ENCODE results near the gene SPRY4. TPM values are rescaled to one million over a fixed set of nuclear protein-coding genes. Genes with fewer than 3 reads are reported as not detected.

The SPRY4 gene
- total RNA-seq, 1 experiment from 2014 or later = 35.5 TPM

GRCh38 chr5:142314606-142315005 lies 10.2 kb downstream of the SPRY4 start:
- ChIA-PET POLR2A (ENCODE audit: low non-redundant PET) (no interaction called here), CTCF (no interaction called here)
- Histone ChIP-seq H3K27me3 (replicated peaks; ENCODE audit: insufficient read depth, low read depth, low read length, poor library complexity) (no peaks in the 10 kb centered on the region), H3K27ac (ENCODE audit: low read depth, low read length, poor library complexity, severe bottlenecking) (no peak overlapping the region), H3K9me3 (ENCODE audit: low read depth, low read length, poor library complexity, severe bottlenecking) (no peaks in the 10 kb centered on the region), H3K4me1 (ENCODE audit: insufficient read depth, low read length, poor library complexity, severe bottlenecking) (peaks cover 64% of the 10 kb centered on the region), H3K4me3 (ENCODE audit: low read depth, low read length, poor library complexity, severe bottlenecking) (no peak overlapping the region), H3K36me3 (ENCODE audit: insufficient read depth, low read length, poor library complexity, severe bottlenecking) (peaks cover 47% of the 10 kb centered on the region)
- no TSS peak for BruUV-seq (replicated peaks)
- intact Hi-C loops (cut with micrococcal nuclease; ENCODE audit: unreplicated experiment) = loop anchor here (5.0 kb wide), 1 partner anchor 383 kb away; no protein-coding TSS in a partner anchor
- TF ChIP-seq CTCF (conservative IDR thresholded peaks at IDR 0.05; ENCODE audit: low read depth, low read length) = no peak
- no peak for TF ChIP-seq EZH2 (IDR thresholded peaks at IDR 0.05; ENCODE audit: borderline replicate concordance, low read depth, low read length, poor library complexity, severe bottlenecking)
- DNase-seq (ENCODE audit: low spot score) = no peak

- intact Hi-C loops (cut with micrococcal nuclease; ENCODE audit: unreplicated experiment) = no loop called here
- H3K4me1 ChIP-seq (ENCODE audit: insufficient read depth, low read length, poor library complexity, severe bottlenecking) = peaks cover 59% of the 10 kb centered on the region
These were observed 10.7 kb downstream of the SPRY4 start for GRCh38 chr5:142314109-142314508.

GRCh38 chr5:142313682-142314081 lies 11.1 kb downstream of the SPRY4 start:
- no TSS peak for BruUV-seq (replicated peaks)
- ChIA-PET CTCF (no interaction called here), POLR2A (ENCODE audit: low non-redundant PET) (interaction anchor here (0.7 kb wide), 1 partner anchor 407 kb away, joined by 3 read pairs; no protein-coding TSS in a partner anchor)
- Histone ChIP-seq H3K27ac (ENCODE audit: low read depth, low read length, poor library complexity, severe bottlenecking) (no peak overlapping the region), H3K4me3 (ENCODE audit: low read depth, low read length, poor library complexity, severe bottlenecking) (no peak overlapping the region), H3K36me3 (ENCODE audit: insufficient read depth, low read length, poor library complexity, severe bottlenecking) (peaks cover 47% of the 10 kb centered on the region), H3K4me1 (ENCODE audit: insufficient read depth, low read length, poor library complexity, severe bottlenecking) (peaks cover 55% of the 10 kb centered on the region), H3K9me3 (ENCODE audit: low read depth, low read length, poor library complexity, severe bottlenecking) (no peaks in the 10 kb centered on the region), H3K27me3 (replicated peaks; ENCODE audit: insufficient read depth, low read depth, low read length, poor library complexity) (no peaks in the 10 kb centered on the region)
- TF ChIP-seq EZH2 (IDR thresholded peaks at IDR 0.05; ENCODE audit: borderline replicate concordance, low read depth, low read length, poor library complexity, severe bottlenecking) (no peak), CTCF (conservative IDR thresholded peaks at IDR 0.05; ENCODE audit: low read depth, low read length) (no peak)
- intact Hi-C loops (cut with micrococcal nuclease; ENCODE audit: unreplicated experiment) = no loop called here
- no peak for DNase-seq (ENCODE audit: low spot score)

More at GRCh38 chr5:142314109-142314508, 10.7 kb downstream of the SPRY4 start:
- DNase-seq (ENCODE audit: low spot score) = no peak
- CTCF ChIA-PET = no interaction called here
- no peaks in the 10 kb centered on the region for H3K9me3 ChIP-seq (ENCODE audit: low read depth, low read length, poor library complexity, severe bottlenecking)
- no peak overlapping the region for H3K27ac ChIP-seq (ENCODE audit: low read depth, low read length, poor library complexity, severe bottlenecking)
- H3K27me3 ChIP-seq (replicated peaks; ENCODE audit: insufficient read depth, low read depth, low read length, poor library complexity) = no peaks in the 10 kb centered on the region
- POLR2A ChIA-PET (ENCODE audit: low non-redundant PET) = interaction anchor here (0.7 kb wide), 1 partner anchor 407 kb away, joined by 3 read pairs; no protein-coding TSS in a partner anchor
- no peak overlapping the region for H3K4me3 ChIP-seq (ENCODE audit: low read depth, low read length, poor library complexity, severe bottlenecking)
- peaks cover 47% of the 10 kb centered on the region for H3K36me3 ChIP-seq (ENCODE audit: insufficient read depth, low read length, poor library complexity, severe bottlenecking)
- no TSS peak for BruUV-seq (replicated peaks)
- TF ChIP-seq EZH2 (IDR thresholded peaks at IDR 0.05; ENCODE audit: borderline replicate concordance, low read depth, low read length, poor library complexity, severe bottlenecking) (no peak), CTCF (conservative IDR thresholded peaks at IDR 0.05; ENCODE audit: low read depth, low read length) (no peak)
